ENCODE results near the gene CHST3.

Gene CHST3

DNA sequence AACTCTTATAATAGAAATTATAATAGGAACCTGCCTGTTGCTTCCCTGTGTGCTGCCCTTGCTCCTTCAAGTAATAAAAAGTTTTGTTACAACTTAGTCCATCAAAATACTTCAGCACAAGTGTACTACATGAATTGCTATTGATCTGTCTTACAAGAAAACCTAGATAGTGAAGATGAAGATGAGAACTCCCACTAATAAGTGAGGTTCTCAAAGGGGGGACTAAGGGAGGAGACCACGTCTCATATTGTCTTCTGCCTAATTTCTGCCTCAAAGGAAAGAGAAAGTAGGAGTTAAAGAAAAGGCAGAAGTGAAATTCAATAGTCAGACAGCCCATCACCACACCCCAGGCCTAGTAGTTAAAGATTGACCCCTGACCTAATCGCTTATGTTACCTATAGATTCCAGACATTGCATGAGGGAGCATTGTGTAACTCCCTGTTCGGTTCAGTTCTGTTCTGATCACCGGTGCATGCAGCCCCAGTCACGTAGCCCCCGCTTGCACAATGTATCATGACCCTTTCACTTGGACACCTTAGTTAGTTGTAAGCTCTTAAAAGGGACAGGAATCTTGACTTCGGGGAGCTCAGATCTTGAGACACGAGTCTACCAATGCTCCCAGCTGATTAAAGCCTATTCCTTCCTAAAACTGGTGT, 18.2 kb upstream of the CHST3 start:
- no peak for TF ChIP-seq CTCF (IDR thresholded peaks at IDR 0.05; ENCODE audit: insufficient read depth, low read length, missing control alignments)
- POLR2A ChIA-PET, result no interaction called here
- DNase-seq (ENCODE audit: low read depth, low spot score), result no peak
- CTCF ChIA-PET, result interaction anchor here (2.2 to 2.9 kb wide), 2 partner anchors 10 to 12 kb away, joined by 7 to 13 read pairs; no protein-coding TSS in a partner anchor
- no peak overlapping the region for H3K4me3 ChIP-seq (ENCODE audit: low read depth, low read length)

- no peak for TF ChIP-seq CTCF (IDR thresholded peaks at IDR 0.05; ENCODE audit: insufficient read depth, low read length, missing control alignments)
- POLR2A ChIA-PET, result no interaction called here
- no peak overlapping the region for H3K4me3 ChIP-seq (ENCODE audit: low read depth, low read length)
- CTCF ChIA-PET, result interaction anchor here (2.2 to 2.9 kb wide), 2 partner anchors 9 to 11 kb away, joined by 7 to 13 read pairs; no protein-coding TSS in a partner anchor
- DNase-seq (ENCODE audit: low read depth, low spot score), result no peak
These were observed 17.5 kb upstream of the CHST3 start for GRCh38 chr10:71946700-71947099.

DNA sequence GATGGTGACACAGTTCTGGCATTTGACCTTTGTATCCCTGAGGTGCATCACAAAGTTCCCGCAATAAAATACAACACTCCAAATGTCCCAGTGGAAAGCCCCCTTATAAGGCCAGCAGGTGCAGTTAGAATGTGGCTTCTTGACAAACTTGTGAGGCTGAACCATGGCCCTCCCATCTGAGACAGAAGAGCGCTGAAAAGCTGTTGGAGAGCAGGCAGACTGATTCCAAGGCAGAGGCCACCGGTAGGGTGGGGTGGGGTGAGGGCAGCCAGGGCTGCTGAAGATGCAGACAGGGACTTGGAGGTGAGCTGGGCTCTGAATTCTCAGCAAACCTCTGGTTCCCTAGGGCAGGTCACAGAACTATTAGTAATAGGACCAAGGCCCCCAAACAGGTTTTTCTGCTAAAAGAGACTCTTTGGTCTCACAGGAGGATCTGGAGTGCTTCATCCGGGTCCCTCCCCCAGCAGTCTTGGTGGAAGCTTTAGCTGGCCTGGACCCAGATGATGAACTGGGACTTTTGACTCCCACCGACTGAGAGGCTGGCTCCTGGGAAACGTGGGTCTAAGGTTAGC, 15.6 kb upstream of the CHST3 start:
- H3K4me3 ChIP-seq (ENCODE audit: low read depth, low read length), result no peak overlapping the region
- no peak for DNase-seq (ENCODE audit: low read depth, low spot score)
- ChIA-PET POLR2A (no interaction called here), CTCF (interaction anchor here (0.6 to 2.0 kb wide), 3 partner anchors 9 to 139 kb away, joined by 3 to 5 read pairs (median 3); no protein-coding TSS in a partner anchor)
- TF ChIP-seq CTCF (IDR thresholded peaks at IDR 0.05; ENCODE audit: insufficient read depth, low read length, missing control alignments), result no peak

- no peak for DNase-seq (ENCODE audit: low read depth, low spot score)
- POLR2A ChIA-PET, result no interaction called here
- H3K4me3 ChIP-seq (ENCODE audit: low read depth, low read length), result no peak overlapping the region
- CTCF ChIA-PET, result interaction anchor here (0.9 kb wide), 1 partner anchor 12 kb away, joined by 5 read pairs; no protein-coding TSS in a partner anchor
- no peak for TF ChIP-seq CTCF (IDR thresholded peaks at IDR 0.05; ENCODE audit: insufficient read depth, low read length, missing control alignments)
These were observed 13.5 kb upstream of the CHST3 start for GRCh38 chr10:71950683-71951082.

DNA sequence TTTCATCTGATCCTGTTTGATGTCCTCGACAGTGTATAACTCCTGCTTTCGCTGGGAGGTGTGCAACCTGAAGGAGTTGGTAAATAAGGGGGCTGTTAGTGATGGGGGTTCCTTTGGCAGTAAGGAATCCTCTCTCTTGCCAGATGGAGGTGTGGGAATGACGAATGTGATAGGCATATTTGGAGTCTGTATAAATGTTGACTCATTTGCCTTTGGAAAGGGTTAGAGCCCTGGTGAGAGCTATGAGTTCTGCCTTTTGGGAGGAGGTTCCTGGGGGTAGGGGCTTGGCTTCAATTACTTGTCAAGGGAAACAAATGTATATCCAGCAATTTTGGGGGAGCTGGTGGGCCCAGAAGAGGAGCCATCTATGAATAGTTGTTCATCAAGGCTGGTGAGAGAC, 11.4 kb upstream of the CHST3 start:
- DNase-seq (ENCODE audit: low read depth, low spot score), result no peak
- TF ChIP-seq CTCF (IDR thresholded peaks at IDR 0.05; ENCODE audit: insufficient read depth, low read length, missing control alignments), result no peak
- ChIA-PET CTCF (interaction anchor here (0.9 to 3.0 kb wide), 8 partner anchors 13 to 98 kb away, joined by 3 to 19 read pairs (median 4); no protein-coding TSS in a partner anchor), POLR2A (interaction anchor here (0.9 kb wide), 1 partner anchor 11 kb away, joined by 3 read pairs; no protein-coding TSS in a partner anchor)
- no peak overlapping the region for H3K4me3 ChIP-seq (ENCODE audit: low read depth, low read length)

GRCh38 chr10:71957546-71958275, 6.5 kb upstream of the CHST3 start:
- ChIA-PET POLR2A (interaction anchor here (1.5 kb wide), 1 partner anchor 91 kb away, joined by 3 read pairs; no protein-coding TSS in a partner anchor), CTCF (interaction anchor here (0.7 to 7.8 kb wide), 23 partner anchors 8 to 379 kb away, joined by 3 to 155 read pairs (median 5); partner anchors contain the start of gene CHST3)
- DNase-seq (ENCODE audit: low read depth, low spot score), result no peak
- no peak for TF ChIP-seq CTCF (IDR thresholded peaks at IDR 0.05; ENCODE audit: insufficient read depth, low read length, missing control alignments)
- no peak overlapping the region for H3K4me3 ChIP-seq (ENCODE audit: low read depth, low read length)
